ENCODE data around the gene BCL2L2. TPM values are rescaled to one million over a fixed set of nuclear protein-coding genes. Genes with fewer than 3 reads are reported as not detected.

Gene BCL2L2
- total RNA-seq = 12.5 and 16.8 TPM in 2 replicates

DNA sequence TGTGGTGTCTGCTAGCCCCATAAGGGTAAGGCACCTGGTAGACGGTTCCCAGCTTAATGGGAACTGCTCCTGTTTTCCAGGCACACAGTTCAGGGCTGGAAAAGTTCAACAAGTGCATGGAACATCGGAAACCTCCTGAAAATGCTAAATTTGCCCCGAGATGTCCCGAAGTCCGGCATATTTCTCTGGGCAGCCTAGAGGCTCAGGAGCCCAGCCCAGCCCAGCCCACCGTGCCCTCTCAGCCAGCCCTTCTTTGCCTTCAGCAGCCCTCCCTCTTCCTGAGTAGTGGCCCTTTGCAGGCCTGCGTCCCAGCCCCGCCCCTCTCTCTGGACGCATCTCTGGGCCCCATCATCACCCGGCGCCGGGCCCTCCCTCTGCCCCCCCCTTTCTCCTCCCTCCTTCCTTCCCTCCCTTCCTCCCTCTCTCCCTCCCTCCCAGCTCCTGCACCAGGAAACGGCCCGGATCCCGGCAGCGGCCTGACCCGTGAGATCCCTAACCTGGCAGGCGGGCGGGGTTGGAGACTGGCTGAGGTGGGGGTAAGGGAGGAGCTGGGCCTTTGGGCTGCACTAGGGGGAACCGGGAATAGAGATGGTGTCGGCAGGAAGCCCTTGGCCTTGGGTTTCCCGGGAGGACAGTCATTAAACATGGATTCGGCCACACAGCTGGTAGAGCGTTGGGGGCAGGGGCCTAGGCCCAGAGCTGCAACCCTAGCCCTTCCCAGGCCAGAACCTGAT lies at the start of gene BCL2L2:
TSS of gene BCL2L2 (plus strand) at position 422 of the 734 bp plus-strand sequence. CDS start 935 bp downstream, outside the sequence.

GRCh38 chr14:23286020-23286901 lies 20.4 kb upstream of the BCL2L2 start, which contains the start of gene HOMEZ:
Gene HOMEZ (minus strand): TSS chr14:23286132. CDS start chr14:23285952, 180 bp downstream.

GRCh38 chr14:23302290-23303225 lies 4.1 kb upstream of the BCL2L2 start, which contains the start of gene PPP1R3E:
Gene PPP1R3E (minus strand): TSS chr14:23302859. CDS start chr14:23302576, 283 bp downstream.

GRCh38 chr14:23320584-23321571 lies 14.2 kb downstream of the BCL2L2 start, which contains the start of gene PABPN1:
Gene PABPN1 (plus strand): TSS chr14:23321457. CDS start chr14:23321470, 13 bp downstream.

DNA sequence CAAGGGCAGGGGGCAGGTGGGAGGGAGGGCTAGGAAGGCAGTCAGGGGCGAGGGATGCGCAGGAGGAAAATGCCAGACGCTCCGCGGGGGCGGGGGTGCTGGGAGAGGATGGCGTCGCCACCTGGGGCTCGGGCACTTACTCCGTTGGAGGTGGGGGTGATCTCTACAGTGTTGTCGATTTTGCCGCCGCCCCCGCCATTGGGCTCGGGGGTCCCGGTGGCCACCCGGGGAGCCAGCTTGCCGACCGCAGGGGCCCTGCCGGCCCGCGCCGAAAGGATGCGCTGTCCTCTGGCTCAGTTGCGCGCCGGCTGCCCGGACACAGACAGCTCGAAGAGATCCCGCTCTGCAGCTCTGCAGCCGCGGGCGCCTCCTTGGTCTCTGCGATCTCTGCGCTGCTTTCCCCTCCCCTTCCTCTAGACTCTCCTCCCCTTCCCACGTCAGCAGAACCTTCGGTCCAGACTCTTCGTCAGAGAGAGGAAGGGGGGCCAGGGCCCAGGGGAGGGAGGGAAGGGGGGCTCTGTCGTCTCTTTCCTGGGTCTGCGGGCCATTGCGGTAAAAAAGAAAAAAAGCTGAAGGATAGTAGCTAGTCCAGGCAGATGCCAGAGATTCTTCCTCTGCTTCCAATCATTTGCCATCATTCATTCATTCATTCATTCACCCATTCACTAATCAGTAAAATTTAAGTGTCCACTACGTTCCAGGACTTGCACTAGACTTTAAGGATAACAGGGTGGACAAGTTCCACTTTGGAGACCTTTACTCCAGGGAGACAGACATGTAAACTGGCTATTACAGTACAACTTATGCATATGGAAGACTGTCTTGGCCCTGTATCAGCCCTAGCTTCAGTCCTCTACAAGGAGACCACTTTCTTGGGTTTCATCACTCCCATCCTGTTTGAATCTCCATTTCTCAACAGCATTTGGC lies 46.1 kb downstream of the BCL2L2 start, which contains the start of gene SLC22A17:
TSS of gene SLC22A17 (minus strand) at position 382 of the 927 bp plus-strand sequence.

Small RNA genes within 50 kb of the gene (small RNA-seq; reads per million reads assigned to genes)
- not detected for gene RNU6-1046P

Other genes starting within 250 kb of the BCL2L2 start
- gene CDH24, start 249.3 kb upstream of the BCL2L2 start, total RNA-seq = 2.2 and 3.3 TPM in 2 replicates
- 80.5 and 100 TPM in 2 replicates for gene ACIN1, start 211.7 kb upstream of the BCL2L2 start, total RNA-seq
- 46.9 and 51.8 TPM in 2 replicates for gene C14orf119, start 211.3 kb upstream of the BCL2L2 start, total RNA-seq
- not detected in 2 replicates for gene CIROP, start 201.8 kb upstream of the BCL2L2 start, total RNA-seq
- not detected in 2 replicates for gene CEBPE, start 187.6 kb upstream of the BCL2L2 start, total RNA-seq
- gene SLC7A8, start 123.2 kb upstream of the BCL2L2 start, total RNA-seq = 2.2 and 3.3 TPM in 2 replicates
- not detected in 2 replicates for gene RNF212B, start 68.9 kb upstream of the BCL2L2 start, total RNA-seq
- 5.7 and 7.7 TPM in 2 replicates for gene HOMEZ, start 20.7 kb upstream of the BCL2L2 start, total RNA-seq
- gene PPP1R3E, start 4.0 kb upstream of the BCL2L2 start, total RNA-seq = 3.7 and 4.3 TPM in 2 replicates
- 52.4 and 55.9 TPM in 2 replicates for gene PABPN1, start 14.6 kb downstream of the BCL2L2 start, total RNA-seq
- 5.3 and 9.9 TPM in 2 replicates for gene SLC22A17, start 46.1 kb downstream of the BCL2L2 start, total RNA-seq
- 0.59 and 1.1 TPM in 2 replicates for gene EFS, start 58.3 kb downstream of the BCL2L2 start, total RNA-seq
- not detected in 2 replicates for gene IL25, start 66.0 kb downstream of the BCL2L2 start, total RNA-seq
- gene CMTM5, start 70.2 kb downstream of the BCL2L2 start, total RNA-seq = not detected in 2 replicates
- gene MYH6, start 101.4 kb downstream of the BCL2L2 start, total RNA-seq = not detected in 2 replicates
- gene MYH7, start 128.8 kb downstream of the BCL2L2 start, total RNA-seq = not detected in 2 replicates
- gene NGDN, start 162.9 kb downstream of the BCL2L2 start, total RNA-seq = 30.5 and 32.8 TPM in 2 replicates
- 0.20 and 0.73 TPM in 2 replicates for gene ZFHX2, start 244.9 kb downstream of the BCL2L2 start, total RNA-seq
- 15.8 and 17.8 TPM in 2 replicates for gene THTPA, start 249.4 kb downstream of the BCL2L2 start, total RNA-seq

All from subcutaneous preadipocyte (primary cell).